SJCRH30 (cell line): ENCODE data around the gene PSMG3. TPM values are rescaled to one million over a fixed set of nuclear protein-coding genes. Genes with fewer than 3 reads are reported as not detected.

Source experiments
- DNase-seq, 2 experiments: peaks; one replicate each; pipeline ENCODE4 v3.0.0-alpha.2; 2015 to 2020
- H3K27ac ChIP-seq: fragments of 250-450 bp; sonication (Bioruptor Pico); 2 replicates; pipeline ENCODE4 v1.5.1; 2020; ENCODE audit warnings: mild to moderate bottlenecking, moderate library complexity
- H3K27me3 ChIP-seq: fragments of 250-450 bp; sonication (Bioruptor Pico); 2 replicates; pipeline ENCODE4 v1.5.1; 2020; ENCODE audit warnings: mild to moderate bottlenecking, moderate library complexity
- H3K36me3 ChIP-seq: fragments of 250-450 bp; sonication (Bioruptor Pico); 2 replicates; pipeline ENCODE4 v1.5.1; 2020; ENCODE audit warnings: mild to moderate bottlenecking, moderate library complexity
- H3K4me1 ChIP-seq: fragments of 250-450 bp; sonication (Bioruptor Pico); 2 replicates; pipeline ENCODE4 v1.5.1; 2020; ENCODE audit warnings: mild to moderate bottlenecking, moderate library complexity
- H3K4me3 ChIP-seq: fragments of 250-450 bp; sonication (Bioruptor Pico); 2 replicates; pipeline ENCODE4 v1.5.1; 2020; ENCODE audit warnings: mild to moderate bottlenecking, moderate library complexity
- H3K9me3 ChIP-seq: fragments of 250-450 bp; sonication (Bioruptor Pico); replicated peaks from 2 replicates; pipeline ENCODE4 v1.5.1; 2020; ENCODE audit warnings: mild to moderate bottlenecking, moderate library complexity
- total RNA-seq: library from RNA; depleted of rRNA; stranded (reverse); fragments of >200 nt; shearing (Covaris generic); gene quantifications from 2 replicates; pipeline ENCODE4 v1.2.3, GENCODE V29; 2014

Gene PSMG3
- total RNA-seq, 1 experiment from 2014 or later: 22.5 TPM

DNA sequence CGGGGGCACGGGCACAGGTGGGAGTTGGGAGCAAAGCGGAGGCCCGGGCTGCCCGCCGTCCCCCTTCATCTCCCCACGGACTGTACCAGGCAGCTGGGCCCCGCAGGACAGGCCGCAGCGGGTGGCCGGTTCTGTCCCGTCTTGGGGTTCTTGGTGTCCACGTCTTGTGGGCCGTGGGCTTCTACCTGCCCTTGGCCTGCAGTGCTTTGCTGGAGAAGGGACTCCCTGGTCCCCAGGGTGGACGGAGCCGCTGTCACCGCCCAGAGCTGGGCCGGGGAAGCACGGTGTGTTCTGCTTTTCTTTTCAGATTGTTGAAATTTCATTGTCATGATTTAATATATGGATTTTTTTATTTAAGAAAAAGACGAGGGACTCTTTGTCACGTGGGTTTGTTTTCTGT, 27.5 kb downstream of the PSMG3 start:
- DNase-seq: no peak
- H3K4me1 ChIP-seq: peaks cover 11% of the 10 kb centered on the region; the same call in 1 of the 2 replicates
- H3K36me3 ChIP-seq: no peaks in the 10 kb centered on the region

DNA sequence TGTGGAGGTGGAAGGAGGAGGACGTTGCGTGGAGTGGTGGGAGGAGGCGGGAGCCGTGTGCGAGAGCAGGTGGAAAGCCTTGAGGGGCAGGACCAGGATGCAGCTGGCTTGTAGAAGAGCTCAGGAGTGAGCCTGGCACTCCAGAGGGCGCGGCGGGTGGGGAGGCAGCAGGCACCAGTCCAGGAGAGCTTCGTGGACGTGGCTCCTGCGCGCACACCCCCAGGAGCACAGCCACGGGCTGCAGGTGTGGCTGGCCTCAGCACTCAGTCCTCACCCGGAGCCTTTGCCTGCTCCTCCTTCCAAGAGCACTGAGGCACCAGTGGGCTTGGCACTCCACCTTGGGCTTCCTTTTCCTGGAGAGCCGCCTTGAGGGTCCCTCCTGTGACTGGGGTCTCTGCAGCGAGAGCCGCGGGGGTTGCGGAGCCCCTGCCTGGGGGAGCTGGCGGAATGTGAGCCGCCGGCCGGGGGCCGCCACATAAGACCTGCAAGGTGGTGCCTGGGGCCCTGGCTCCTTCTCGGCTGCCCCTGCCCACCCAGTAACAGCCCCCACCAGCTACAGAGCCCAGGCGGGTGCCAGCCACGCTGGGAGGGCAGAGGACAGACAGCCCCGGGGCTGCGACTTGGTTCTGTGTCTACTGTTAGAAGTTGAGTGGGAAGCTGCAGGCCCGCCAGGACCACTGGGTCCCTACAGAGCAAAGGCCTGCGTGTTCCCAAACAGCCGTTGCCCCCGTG, 28.2 kb downstream of the PSMG3 start:
- no peak for DNase-seq
- no peaks in the 10 kb centered on the region for H3K9me3 ChIP-seq
- H3K36me3 ChIP-seq: no peaks in the 10 kb centered on the region
- peaks cover 17% of the 10 kb centered on the region; the same call in 1 of the 2 replicates for H3K4me1 ChIP-seq
- no peaks in the 10 kb centered on the region for H3K27me3 ChIP-seq
- H3K27ac ChIP-seq: no peak overlapping the region
- no peak overlapping the region for H3K4me3 ChIP-seq

More for the DNA sequence above, 27.5 kb downstream of the PSMG3 start:
- no peaks in the 10 kb centered on the region for H3K27me3 ChIP-seq
- no peak overlapping the region for H3K27ac ChIP-seq
- no peak overlapping the region for H3K4me3 ChIP-seq
- H3K9me3 ChIP-seq: no peaks in the 10 kb centered on the region

DNA sequence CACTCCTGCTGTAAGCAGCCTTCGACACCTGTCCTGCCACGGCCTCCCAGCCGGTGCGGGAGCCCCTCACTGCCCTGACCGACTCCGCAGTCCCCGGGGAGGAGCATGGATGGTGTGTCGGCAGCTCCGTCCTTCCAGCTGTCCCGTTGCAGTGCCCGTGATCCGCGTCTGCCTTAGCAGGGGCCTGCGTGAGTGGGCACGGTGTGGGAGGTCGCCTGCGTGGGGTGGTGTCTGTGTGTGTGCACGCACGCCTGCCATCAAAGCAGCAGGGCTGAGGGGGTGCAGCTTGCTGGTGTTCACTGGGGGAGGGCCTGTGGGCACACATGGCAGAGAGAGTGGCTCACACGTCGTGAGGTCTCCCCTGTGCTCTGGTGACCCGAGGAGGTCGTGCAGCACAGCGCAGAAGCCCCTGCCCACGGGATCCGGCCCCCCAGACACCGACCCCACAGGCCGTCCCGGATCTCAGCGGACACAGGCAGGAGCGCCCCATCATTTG, 29.0 kb downstream of the PSMG3 start:
- Histone ChIP-seq H3K27me3 (no peaks in the 10 kb centered on the region), H3K36me3 (no peaks in the 10 kb centered on the region), H3K4me3 (no peak overlapping the region), H3K9me3 (no peaks in the 10 kb centered on the region), H3K27ac (no peak overlapping the region), H3K4me1 (peaks cover 19% of the 10 kb centered on the region; the same call in 1 of the 2 replicates)
- no peak for DNase-seq

DNA sequence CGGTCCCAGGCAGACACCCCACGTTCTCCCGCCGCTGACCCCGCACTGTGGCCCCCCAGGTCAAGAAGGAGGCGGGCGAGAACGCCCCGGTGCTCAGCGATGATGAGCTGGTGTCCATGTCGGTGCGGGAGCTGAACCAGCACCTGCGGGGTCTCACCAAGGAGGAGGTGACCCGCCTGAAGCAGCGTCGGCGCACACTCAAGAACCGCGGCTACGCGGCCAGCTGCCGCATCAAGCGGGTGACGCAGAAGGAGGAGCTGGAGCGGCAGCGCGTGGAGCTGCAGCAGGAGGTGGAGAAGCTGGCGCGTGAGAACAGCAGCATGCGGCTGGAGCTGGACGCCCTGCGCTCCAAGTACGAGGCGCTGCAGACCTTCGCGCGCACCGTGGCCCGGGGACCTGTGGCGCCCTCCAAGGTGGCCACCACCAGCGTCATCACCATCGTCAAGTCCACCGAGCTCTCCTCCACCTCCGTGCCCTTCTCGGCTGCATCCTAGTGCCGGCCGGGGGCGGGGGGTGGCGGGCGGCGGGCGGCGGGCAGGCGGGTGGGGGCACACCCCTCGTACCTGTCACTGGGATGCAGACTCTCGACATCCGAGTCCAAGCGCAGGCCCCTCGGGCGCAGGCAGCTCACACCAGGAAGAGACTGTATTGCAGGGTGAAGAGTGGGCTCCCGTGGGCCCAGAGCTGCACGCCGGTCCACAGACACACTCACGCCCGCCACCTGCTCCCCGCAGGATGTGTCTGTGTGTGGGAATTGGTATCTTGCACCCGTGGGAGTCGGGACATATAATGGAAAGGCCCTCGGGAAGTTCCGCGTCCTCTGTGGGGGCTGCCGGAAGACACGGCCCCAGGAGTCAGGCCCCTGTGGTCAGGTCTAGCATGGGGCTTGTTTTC, 29.7 kb downstream of the PSMG3 start:
- Histone ChIP-seq H3K36me3 (no peaks in the 10 kb centered on the region), H3K4me3 (no peak overlapping the region), H3K27me3 (no peaks in the 10 kb centered on the region), H3K27ac (no peak overlapping the region), H3K9me3 (no peaks in the 10 kb centered on the region), H3K4me1 (peaks cover 19% of the 10 kb centered on the region; the same call in 1 of the 2 replicates)
- no peak for DNase-seq

DNA sequence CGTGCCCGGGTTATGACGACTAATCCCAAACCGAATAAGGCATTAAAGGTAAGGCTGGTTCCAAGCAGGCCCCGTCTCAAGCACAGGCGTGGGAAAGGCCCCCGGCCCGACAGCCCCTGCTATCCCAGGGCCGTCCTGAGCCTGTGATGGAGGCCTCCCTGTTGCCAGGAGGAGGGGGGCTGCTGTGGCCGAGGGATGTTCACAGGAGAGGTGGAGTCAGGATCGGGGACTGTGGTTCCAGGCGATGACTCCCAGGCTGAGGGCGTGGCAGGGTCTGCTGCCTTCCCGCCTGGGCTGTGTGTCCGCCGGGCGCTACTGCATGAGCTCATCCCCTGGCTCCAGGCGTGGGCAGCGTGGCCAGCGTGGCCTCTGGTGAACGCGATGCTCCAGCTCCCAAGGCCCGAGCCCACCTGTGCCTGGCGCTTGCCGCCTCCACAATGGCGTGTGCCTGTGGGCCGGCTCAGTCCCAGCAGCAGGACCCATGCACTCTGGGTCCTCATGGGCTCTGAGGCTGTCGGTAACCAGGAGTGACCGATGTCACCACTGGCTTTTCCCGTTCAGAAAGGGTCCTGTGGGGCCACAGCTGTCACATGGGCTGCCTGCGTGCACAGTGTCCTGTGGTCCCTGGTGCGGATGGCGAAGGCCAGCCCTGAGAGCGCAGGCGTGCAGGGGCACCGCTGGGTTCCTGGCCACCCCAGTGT, 30.5 kb downstream of the PSMG3 start:
- H3K27me3 ChIP-seq: no peaks in the 10 kb centered on the region
- H3K4me1 ChIP-seq: peaks cover 17% of the 10 kb centered on the region; the same call in 1 of the 2 replicates
- H3K9me3 ChIP-seq: no peaks in the 10 kb centered on the region
- no peak for DNase-seq
- H3K4me3 ChIP-seq: no peak overlapping the region
- no peaks in the 10 kb centered on the region for H3K36me3 ChIP-seq
- no peak overlapping the region for H3K27ac ChIP-seq

DNA sequence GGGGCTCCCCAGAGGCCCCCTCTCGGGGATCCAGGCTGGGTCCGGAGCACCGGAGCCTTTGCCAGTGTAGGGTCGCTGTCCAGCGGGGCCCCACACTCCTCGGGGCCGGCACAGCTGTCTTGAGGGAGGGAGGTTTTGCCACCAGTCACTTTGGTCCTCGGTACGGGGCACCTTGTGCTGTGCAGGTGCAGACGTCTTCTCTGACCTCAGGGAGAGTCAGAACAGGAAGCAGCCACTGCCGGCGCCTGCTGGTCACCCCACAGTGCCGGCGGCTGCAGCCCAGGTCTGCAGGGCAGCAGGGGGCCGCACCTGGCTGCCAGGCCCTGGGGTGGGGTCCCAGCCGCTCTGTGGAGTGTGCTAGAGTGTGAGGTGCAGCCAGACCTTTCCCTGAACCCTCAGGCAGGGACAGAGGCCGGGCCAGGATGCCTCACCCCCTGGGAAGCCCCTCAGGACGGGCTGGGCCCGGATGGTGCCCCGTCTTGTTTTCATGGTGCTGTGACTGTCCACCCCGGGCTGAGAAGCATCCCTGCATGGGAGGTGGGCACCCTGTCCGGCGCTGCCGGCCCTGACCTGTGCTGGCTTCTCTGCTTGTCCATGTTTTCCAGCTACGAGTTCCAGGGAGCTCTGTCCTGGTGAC, 31.2 kb downstream of the PSMG3 start:
- no peaks in the 10 kb centered on the region for H3K27me3 ChIP-seq
- no peaks in the 10 kb centered on the region for H3K36me3 ChIP-seq
- H3K9me3 ChIP-seq: no peaks in the 10 kb centered on the region
- H3K27ac ChIP-seq: no peak overlapping the region
- peak overlapping the region; percentile 36; the same call in 1 of the 2 replicates for H3K4me3 ChIP-seq
- no peak for DNase-seq
- peaks cover 16% of the 10 kb centered on the region; the same call in 1 of the 2 replicates for H3K4me1 ChIP-seq

DNA sequence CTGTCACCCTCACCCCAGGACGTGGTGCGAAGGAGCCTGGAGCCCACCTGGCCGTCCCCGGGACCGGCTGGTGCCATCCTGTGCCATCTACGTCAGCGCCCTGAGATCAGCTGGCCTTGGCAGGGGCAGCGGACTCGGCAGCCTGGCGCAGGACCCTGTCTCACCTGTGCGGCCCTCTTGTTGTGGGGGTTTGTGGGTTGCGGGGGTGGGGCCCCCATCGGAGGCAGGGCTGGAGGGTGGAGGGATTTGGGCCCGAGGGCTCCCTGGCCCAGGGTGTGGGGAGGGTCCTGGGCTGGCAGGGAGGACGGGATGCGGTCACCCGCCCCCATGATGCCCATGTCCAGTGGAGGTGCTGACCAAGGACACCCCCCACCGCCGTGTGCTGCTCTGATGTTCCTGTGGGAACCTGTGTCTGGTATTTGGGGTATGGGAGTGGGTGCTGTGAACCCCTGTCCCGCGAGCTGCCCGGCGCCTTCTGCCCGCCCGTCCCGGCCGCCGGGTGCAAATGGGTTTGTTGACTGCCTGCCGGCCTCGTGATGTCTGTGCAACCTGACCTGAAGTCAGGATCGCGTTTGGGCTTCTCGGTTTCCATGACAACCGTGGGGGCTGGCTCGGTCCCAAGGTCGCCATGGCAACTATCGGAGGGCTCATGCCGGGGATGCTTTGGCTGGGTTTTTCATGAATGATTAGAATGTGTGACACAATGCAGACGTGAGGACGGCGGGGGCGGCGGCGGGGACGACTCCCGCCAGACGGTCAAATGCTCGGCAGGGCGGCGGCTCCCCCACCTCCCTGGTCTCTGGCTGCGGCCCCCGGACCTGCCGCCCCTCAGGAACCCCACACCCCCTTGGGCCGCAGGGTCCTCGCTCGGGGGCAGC, 32.1 kb downstream of the PSMG3 start:
- Histone ChIP-seq H3K4me1 (peaks cover 20% of the 10 kb centered on the region; the same call in 1 of the 2 replicates), H3K27me3 (no peaks in the 10 kb centered on the region), H3K9me3 (no peaks in the 10 kb centered on the region), H3K36me3 (no peaks in the 10 kb centered on the region), H3K27ac (peak overlapping the region; percentile 60; the same call in 1 of the 2 replicates), H3K4me3 (peak overlapping the region; percentile 36)
- peak; percentile 74 to 82 for DNase-seq

DNA sequence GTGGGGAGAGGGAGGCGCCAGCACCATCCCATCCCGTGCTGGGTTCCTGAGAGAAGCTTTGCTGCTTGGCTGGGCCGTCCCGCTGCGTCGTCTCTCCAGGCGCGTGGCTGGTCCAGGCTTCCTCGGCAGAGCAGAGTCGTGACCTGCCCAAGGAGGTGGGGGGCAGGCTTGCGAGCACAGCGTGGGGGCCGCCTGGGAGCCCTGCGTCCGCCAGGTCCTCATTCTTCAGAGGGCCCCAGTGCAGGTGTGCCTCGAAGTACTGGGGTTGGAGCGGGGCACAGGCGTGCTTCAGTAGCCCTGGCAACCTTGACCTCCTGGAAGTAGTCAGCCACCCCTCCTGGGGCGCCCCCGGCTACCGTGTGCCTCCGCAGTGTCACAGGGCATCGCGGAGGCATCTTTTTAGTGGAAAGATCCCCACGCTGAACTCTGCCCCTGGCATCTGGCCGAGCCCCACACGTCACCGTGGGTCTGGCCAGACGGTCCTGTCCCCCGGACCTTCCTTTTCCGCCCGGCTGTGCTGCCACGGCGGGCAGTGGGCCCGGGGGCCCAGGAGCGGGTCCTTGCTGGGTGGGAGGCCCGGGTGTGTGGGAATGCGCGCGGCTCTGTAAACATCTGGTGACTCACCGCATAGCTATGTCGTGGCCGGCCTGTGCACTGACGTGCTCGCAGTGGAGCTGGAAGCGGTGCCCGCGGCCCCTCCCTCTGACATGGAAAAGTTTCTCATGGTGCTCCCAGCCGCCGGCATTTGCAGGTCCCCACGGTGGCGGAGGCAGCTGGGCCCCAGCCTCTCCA, 32.9 kb downstream of the PSMG3 start:
- Histone ChIP-seq H3K36me3 (no peaks in the 10 kb centered on the region), H3K4me3 (peak overlapping the region; percentile 36), H3K27ac (peak overlapping the region; percentile 60; the same call in 1 of the 2 replicates), H3K9me3 (no peaks in the 10 kb centered on the region), H3K4me1 (peaks cover 22% of the 10 kb centered on the region; the same call in 1 of the 2 replicates), H3K27me3 (no peaks in the 10 kb centered on the region)
- DNase-seq: peak; percentile 84 to 89

DNA sequence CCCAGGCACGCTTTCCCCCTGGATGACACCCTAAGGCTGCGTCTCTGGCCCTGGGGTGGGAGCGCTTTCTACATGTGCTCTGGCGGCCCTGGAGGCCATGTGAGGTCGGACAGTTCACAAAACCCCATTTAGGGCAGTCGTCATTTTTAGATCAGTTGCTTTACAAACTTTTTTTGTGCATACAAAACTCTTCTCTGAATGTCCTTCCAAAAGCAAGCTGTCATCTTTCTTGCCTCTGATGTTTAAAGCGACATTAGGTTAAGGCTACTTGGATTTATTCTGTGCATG, 33.4 kb downstream of the PSMG3 start:
- H3K9me3 ChIP-seq: no peaks in the 10 kb centered on the region
- H3K36me3 ChIP-seq: no peaks in the 10 kb centered on the region
- H3K27me3 ChIP-seq: no peaks in the 10 kb centered on the region
- no peak for DNase-seq
- no peak overlapping the region for H3K27ac ChIP-seq
- H3K4me3 ChIP-seq: no peak overlapping the region
- H3K4me1 ChIP-seq: peaks cover 26% of the 10 kb centered on the region; the same call in 1 of the 2 replicates

DNA sequence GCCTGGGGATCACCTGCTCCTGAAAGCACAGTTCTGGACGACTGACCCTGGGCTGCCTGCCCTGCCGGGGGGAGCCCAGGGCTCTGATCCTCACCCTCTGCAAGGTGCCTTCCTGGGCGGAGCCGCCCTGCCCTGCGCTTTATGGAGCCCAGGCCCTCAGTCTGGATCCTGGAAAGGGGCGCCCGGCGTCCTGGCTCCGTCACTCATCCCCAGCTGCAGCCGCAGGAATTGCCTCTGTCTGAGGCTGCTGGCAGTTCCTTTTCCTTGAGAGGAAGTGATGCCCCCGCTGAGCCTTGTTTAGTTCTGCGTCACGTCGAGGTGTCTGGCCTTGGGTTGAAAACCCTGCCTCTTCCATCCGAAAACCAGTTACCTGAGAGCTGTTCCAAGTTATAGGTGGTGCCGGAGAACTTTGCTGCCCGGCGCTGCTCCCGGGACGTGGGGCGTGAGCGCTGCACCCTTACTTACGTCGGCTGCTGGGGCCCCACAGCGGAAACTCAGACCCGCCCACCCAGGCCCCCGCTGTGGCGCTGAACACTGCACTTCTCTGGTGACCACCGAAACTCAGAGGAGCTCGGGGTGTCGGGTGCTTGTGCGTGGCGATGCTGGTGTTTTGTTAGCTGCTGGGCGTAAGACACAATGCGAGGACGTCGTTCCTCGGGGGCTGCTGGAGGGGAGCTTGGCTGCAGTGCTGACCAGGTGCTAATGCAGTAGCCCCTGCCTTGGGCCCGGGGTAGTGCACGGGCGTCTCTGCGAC, 34.0 kb downstream of the PSMG3 start:
- Histone ChIP-seq H3K4me1 (peaks cover 26% of the 10 kb centered on the region; the same call in 1 of the 2 replicates), H3K27me3 (no peaks in the 10 kb centered on the region), H3K27ac (no peak overlapping the region), H3K9me3 (no peaks in the 10 kb centered on the region), H3K36me3 (no peaks in the 10 kb centered on the region), H3K4me3 (no peak overlapping the region)
- DNase-seq: no peak

DNA sequence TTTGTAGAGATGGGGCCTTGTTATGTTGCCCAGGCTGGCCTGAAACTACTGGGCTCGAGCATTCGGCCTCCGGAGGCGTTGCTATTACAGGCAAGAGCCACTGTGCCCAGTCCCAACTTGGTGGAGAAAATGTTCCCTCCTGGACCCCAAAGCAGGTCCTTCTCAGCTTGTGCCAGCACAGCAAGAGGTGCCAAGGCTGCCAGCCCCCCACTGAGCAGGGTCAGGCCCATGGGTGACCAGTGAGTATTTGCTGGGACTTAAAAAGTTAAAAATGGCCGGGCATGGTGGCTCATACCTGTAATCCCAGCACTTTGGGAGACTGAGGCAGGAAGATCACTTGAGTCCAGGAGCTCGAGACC, 34.8 kb downstream of the PSMG3 start:
- H3K9me3 ChIP-seq: no peaks in the 10 kb centered on the region
- no peaks in the 10 kb centered on the region for H3K27me3 ChIP-seq
- H3K27ac ChIP-seq: no peak overlapping the region
- no peak for DNase-seq
- no peaks in the 10 kb centered on the region for H3K36me3 ChIP-seq
- no peak overlapping the region for H3K4me3 ChIP-seq
- peaks cover 26% of the 10 kb centered on the region; the same call in 1 of the 2 replicates for H3K4me1 ChIP-seq

DNA sequence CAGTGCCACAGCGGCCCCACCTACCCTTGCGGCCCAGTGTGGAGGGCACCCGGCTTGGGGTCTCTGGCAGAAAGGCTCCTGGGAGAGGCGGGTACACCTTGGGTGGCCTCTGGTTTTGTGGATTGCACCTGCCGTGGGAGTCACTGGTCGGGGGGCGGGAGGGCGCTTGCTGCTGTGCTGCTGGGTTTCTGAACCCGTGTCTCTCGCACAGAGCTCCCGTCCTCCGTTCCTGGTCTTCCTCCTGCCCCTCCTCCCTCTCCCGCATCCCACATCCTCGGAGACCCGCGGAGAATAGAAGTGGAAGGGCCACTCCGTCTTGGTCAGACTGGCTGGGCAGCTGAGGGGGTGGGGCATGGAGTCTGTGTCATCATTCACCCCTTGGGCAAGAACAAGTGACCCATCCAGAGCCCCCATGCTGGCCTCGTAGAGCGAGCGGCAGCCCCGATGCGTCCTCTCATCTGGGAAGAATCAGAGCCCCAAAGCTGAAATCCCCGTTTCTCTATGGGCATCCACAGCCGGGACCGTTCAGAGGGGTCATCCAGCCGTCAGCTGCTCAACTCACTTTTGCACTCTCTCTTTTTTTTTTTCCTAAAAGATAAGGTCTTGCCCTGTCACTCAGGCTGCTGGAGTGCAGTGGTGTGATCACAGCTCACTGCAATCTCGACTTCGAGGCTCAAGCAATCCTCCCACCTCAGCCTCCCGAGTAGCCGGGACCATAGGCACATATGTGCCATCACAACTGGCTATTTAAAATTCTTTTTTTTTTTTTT, 35.3 kb downstream of the PSMG3 start:
- no peak for DNase-seq
- Histone ChIP-seq H3K4me3 (no peak overlapping the region), H3K4me1 (peaks cover 26% of the 10 kb centered on the region; the same call in 1 of the 2 replicates), H3K9me3 (no peaks in the 10 kb centered on the region), H3K27me3 (no peaks in the 10 kb centered on the region), H3K36me3 (no peaks in the 10 kb centered on the region), H3K27ac (no peak overlapping the region)
